ENCODE measurements around the gene DNAI2.

GRCh38 chr17:74326506-74326905 lies 52.5 kb downstream of the DNAI2 start:
- TF ChIP-seq POLR2A (IDR thresholded peaks at IDR 0.05; ENCODE audit: low read depth, low read length), result no peak
- no peak for TF ChIP-seq POLR2AphosphoS5 (IDR thresholded peaks at IDR 0.05; ENCODE audit: low read depth, low read length)
- TF ChIP-seq TAF1 (IDR thresholded peaks at IDR 0.05; ENCODE audit: low read depth, low read length), result no peak
- TF ChIP-seq SPI1 (IDR thresholded peaks at IDR 0.05; ENCODE audit: low read depth, low read length), result no peak
